Natural killer cell (primary cell): ENCODE data around the gene KISS1R. TPM values are rescaled to one million over a fixed set of nuclear protein-coding genes. Genes with fewer than 3 reads are reported as not detected.
A peak's percentile ranks its signal among the peaks of the same experiment; 100 is the strongest.

Experiments used
- ATAC-seq, 3 donors: fragments of 150-1000 bp in 2 of 3; fragments of 200-7000 bp in 1 of 3; cut with Tn5 transposase; 1 replicate in 1 of 3; 2 replicates in 2 of 3; pipeline ENCODE4 v1.10.0; 2021; ENCODE audit warnings: mild to moderate bottlenecking in 2 of 3, moderate library complexity in 2 of 3
- DNase-seq, 2 donors: peaks; one replicate each; pipeline versions ENCODE4 v3.0.0 to v3.0.0-alpha.2; 2013 to 2021; ENCODE audit warnings: mixed read lengths in 1 of 2
- H3K27ac ChIP-seq: one replicate; pipeline ENCODE4 v1.5.1; 2013; ENCODE audit warnings: mild to moderate bottlenecking, low read length
- H3K27me3 ChIP-seq: one replicate; pipeline ENCODE4 v1.6.1; 2013; ENCODE audit warnings: low read length; ENCODE audit not compliant: control insufficient read depth, insufficient read depth
- H3K36me3 ChIP-seq: one replicate; pipeline ENCODE4 v1.6.1; 2013; ENCODE audit warnings: low read length; ENCODE audit not compliant: control insufficient read depth, insufficient read depth
- H3K4me1 ChIP-seq: one replicate; pipeline ENCODE4 v1.6.1; 2013; ENCODE audit warnings: low read length; ENCODE audit not compliant: control insufficient read depth, insufficient read depth
- H3K4me3 ChIP-seq: one replicate; pipeline ENCODE4 v1.5.1; 2013; ENCODE audit warnings: low read length
- H3K9me3 ChIP-seq: one replicate; pipeline ENCODE4 v1.6.1; 2013; ENCODE audit warnings: low read length; ENCODE audit not compliant: control insufficient read depth, insufficient read depth
- H3K27ac Mint-ChIP-seq, 2 donors: one replicate each; pipeline ENCODE4 v1.8.0; 2022; ENCODE audit warnings: mild to moderate bottlenecking in 2 of 2, mixed read lengths in 2 of 2, moderate library complexity in 1 of 2
- H3K27me3 Mint-ChIP-seq, 2 donors: one replicate each; pipeline ENCODE4 v1.8.0; 2022; ENCODE audit warnings: low read depth in 2 of 2, mixed read lengths in 2 of 2
- H3K36me3 Mint-ChIP-seq: one replicate; pipeline ENCODE4 v1.8.0; 2022; ENCODE audit warnings: mixed read lengths
- H3K4me1 Mint-ChIP-seq, 2 donors: one replicate each; pipeline ENCODE4 v1.8.0; 2022; ENCODE audit warnings: mixed read lengths in 2 of 2
- H3K4me3 Mint-ChIP-seq: one replicate; pipeline ENCODE4 v1.8.0; 2022; ENCODE audit warnings: mild to moderate bottlenecking, moderate library complexity, mixed read lengths
- H3K9me3 Mint-ChIP-seq, 2 donors: one replicate each; pipeline ENCODE4 v1.8.0; 2022; ENCODE audit warnings: mixed read lengths in 2 of 2
- WGBS: methylation state at CpG from one replicate; pipeline ENCODE4 v1.1.7; 2013; ENCODE audit warnings: missing lambda C conversion rate; ENCODE audit not compliant: insufficient coverage; 5-methylcytosine and 5-hydroxymethylcytosine counted together
- intact Hi-C: fragments of 100-400 bp; cut with micrococcal nuclease; formaldehyde crosslinking; loops from one replicate; pipeline ENCODE4 v1.14.2; 2022
- total RNA-seq, 4 donors: library from RNA; stranded (reverse); fragments of 120-200 nt in 1 of 4; gene quantifications; one replicate each; pipeline versions ENCODE4 v1.2.3 to v1.2.4, GENCODE V29; 2013 to 2022
- TF ChIP-seq, protein P1 (sequence below): fragments of 200-600 bp; IDR thresholded peaks from one replicate; pipeline ENCODE4 v1.8.0; 2022; ENCODE audit warnings: antibody characterized with exemption

KISS1R gene
- total RNA-seq, 3 donors from 2014 or later (not counting 1 experiment from before 2014, with no cell fraction given): 0.31 TPM; not detected in 2

DNA sequence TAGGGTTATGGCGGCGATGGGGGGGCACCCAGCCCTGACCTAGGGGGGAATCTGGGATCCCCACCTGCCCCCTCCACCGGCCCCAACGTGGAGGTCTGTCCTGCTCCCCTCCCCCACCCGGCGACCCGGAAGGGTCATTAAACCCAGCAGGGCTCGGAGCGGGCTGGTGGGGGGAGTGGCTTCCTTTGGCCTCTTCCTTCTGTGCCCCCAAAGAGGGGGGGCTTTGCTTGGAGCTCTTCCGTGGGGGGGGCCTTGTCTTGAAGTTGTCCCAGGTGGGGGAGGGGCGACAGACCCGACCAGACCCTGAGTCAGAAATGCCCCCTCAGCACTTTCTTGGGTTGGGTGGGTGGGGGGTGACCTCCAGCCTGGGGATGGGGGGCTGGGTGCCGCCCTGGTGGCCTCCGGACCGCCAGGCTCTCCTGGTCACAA, 10.2 kb downstream of the KISS1R start:
- H3K36me3 Mint-ChIP-seq: no peaks in the 10 kb centered on the region
- H3K4me1 Mint-ChIP-seq: peaks cover 0 to 4% of the 10 kb centered on the region in 2 donors
- no peaks in the 10 kb centered on the region for H3K27me3 Mint-ChIP-seq
- Histone ChIP-seq H3K27me3 (no peaks in the 10 kb centered on the region), H3K4me1 (peaks cover 43% of the 10 kb centered on the region), H3K4me3 (peak overlapping the region; percentile 97), H3K36me3 (no peaks in the 10 kb centered on the region), H3K9me3 (no peaks in the 10 kb centered on the region), H3K27ac (no peak overlapping the region)
- ATAC-seq (no peak), DNase-seq (no peak)
- no peak overlapping the region for H3K27ac Mint-ChIP-seq
- TF ChIP-seq, protein P1, sequence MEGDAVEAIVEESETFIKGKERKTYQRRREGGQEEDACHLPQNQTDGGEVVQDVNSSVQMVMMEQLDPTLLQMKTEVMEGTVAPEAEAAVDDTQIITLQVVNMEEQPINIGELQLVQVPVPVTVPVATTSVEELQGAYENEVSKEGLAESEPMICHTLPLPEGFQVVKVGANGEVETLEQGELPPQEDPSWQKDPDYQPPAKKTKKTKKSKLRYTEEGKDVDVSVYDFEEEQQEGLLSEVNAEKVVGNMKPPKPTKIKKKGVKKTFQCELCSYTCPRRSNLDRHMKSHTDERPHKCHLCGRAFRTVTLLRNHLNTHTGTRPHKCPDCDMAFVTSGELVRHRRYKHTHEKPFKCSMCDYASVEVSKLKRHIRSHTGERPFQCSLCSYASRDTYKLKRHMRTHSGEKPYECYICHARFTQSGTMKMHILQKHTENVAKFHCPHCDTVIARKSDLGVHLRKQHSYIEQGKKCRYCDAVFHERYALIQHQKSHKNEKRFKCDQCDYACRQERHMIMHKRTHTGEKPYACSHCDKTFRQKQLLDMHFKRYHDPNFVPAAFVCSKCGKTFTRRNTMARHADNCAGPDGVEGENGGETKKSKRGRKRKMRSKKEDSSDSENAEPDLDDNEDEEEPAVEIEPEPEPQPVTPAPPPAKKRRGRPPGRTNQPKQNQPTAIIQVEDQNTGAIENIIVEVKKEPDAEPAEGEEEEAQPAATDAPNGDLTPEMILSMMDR: no peak
- no peak overlapping the region for H3K4me3 Mint-ChIP-seq
- intact Hi-C loops: loop anchor here (10.0 kb wide), 1 partner anchor 317 kb away; the partner anchor contains the start of genes ATP5F1D and MIDN
- 36% methylated on average over 8 of the region's 15 CpGs for WGBS
- no peaks in the 10 kb centered on the region for H3K9me3 Mint-ChIP-seq

DNA sequence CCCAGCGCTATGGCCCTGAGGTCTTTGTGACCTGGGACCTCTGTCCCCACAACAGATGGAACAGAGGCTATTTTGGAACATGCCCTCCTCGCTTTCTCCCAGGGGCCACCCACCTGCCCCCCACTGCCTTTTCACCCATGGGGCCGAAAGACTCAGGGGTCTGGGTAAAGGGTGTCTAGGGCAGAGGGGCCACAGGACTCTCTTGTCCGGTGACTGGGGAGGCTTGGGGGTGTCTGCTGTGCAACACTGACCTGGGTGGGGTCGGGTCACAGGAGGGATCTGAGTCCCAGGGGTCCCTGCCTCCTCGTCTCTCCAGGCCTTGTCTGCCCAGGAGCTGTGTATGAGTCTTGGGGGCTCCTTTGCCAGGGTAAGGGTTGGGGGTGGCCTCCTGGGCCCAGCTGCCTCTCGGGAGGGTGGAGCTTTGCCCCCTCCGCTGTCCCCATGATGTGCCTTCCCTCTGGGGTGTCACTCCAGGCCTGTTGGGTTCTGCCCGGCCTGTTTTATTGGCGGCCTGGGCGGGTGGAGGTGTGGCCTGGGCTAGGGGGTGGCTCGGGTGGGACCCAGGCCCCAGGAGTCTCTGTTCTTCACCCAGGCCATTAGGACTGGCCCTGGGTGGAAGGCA, 10.8 kb downstream of the KISS1R start:
- no peaks in the 10 kb centered on the region for H3K27me3 ChIP-seq
- 94% methylated on average over 12 of the region's 12 CpGs for WGBS
- H3K27me3 Mint-ChIP-seq: no peaks in the 10 kb centered on the region
- intact Hi-C loops: loop anchor here (10.0 kb wide), 1 partner anchor 317 kb away; the partner anchor contains the start of genes ATP5F1D and MIDN
- peaks cover 0 to 10% of the 10 kb centered on the region in 2 donors for H3K4me1 Mint-ChIP-seq
- TF ChIP-seq, protein P1: no peak
- H3K36me3 ChIP-seq: no peaks in the 10 kb centered on the region
- no peak for DNase-seq
- H3K27ac Mint-ChIP-seq: no peak overlapping the region
- no peak overlapping the region for H3K4me3 ChIP-seq
- peak overlapping the region; percentile 35 for H3K4me3 Mint-ChIP-seq
- peaks cover 48% of the 10 kb centered on the region for H3K4me1 ChIP-seq
- no peaks in the 10 kb centered on the region for H3K9me3 Mint-ChIP-seq
- H3K36me3 Mint-ChIP-seq: no peaks in the 10 kb centered on the region
- no peak overlapping the region for H3K27ac ChIP-seq
- H3K9me3 ChIP-seq: no peaks in the 10 kb centered on the region
- ATAC-seq: no peak

DNA sequence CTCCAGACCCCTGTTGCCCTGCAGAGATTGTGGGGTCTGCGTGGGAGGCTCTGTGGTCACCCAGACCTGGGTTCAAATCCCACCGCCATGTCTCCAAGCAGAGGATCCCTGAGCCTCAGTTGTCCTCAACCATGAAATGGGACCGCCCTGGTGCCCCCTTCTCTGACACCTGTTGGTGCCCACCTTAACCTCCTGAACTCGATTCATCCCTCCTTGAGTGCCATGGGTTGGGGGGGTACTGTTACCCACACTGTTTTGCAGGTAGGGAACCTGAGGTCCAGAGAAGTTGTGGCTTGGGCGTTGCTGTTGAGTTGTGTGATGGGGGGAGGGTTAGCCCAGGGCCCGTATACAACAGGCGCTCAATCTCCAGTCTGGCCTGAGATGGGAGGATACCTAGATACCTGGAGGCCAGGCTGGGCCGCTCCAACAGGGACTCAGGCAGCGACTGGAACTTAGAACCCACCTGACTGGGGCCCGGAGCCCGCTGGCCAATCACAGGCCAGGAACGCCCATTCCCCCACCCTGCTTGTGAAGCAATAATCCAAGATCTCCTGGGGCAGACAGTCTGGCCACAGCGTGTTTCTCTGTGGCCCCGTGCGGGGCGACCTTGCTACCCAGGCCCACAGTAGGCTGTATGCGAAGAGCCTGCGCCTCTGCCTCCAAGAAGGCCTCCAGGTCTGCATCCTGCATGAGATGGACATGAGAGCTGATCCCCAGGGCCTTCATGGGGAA, 11.5 kb downstream of the KISS1R start:
- Histone ChIP-seq H3K9me3 (no peaks in the 10 kb centered on the region), H3K36me3 (no peaks in the 10 kb centered on the region), H3K27ac (no peak overlapping the region), H3K27me3 (no peaks in the 10 kb centered on the region), H3K4me3 (no peak overlapping the region), H3K4me1 (peaks cover 56% of the 10 kb centered on the region)
- Mint-ChIP-seq H3K4me1 (peaks cover 0 to 17% of the 10 kb centered on the region in 2 donors), H3K27ac (no peak overlapping the region), H3K9me3 (no peaks in the 10 kb centered on the region), H3K27me3 (no peaks in the 10 kb centered on the region), H3K4me3 (peak overlapping the region; percentile 28), H3K36me3 (no peaks in the 10 kb centered on the region)
- DNase-seq (no peak), ATAC-seq (no peak)
- 93% methylated on average over 18 of the region's 18 CpGs for WGBS
- TF ChIP-seq, protein P1: no peak
- intact Hi-C loops: loop anchor here (10.0 kb wide), 1 partner anchor 316 kb away; the partner anchor contains the start of genes ATP5F1D and MIDN
